Fibroblast of villous mesenchyme (primary cell): ENCODE data around the gene RTL1. TPM values are rescaled to one million over a fixed set of nuclear protein-coding genes. Genes with fewer than 3 reads are reported as not detected.

ENCODE experiments used
- DNase-seq: peaks from one replicate; pipeline ENCODE4 v3.0.0-alpha.2; 2010; ENCODE audit warnings: low read depth
- H3K4me3 ChIP-seq: 2 replicates; pipeline ENCODE4 v1.5.1; 2011; ENCODE audit warnings: low read depth, mild to moderate bottlenecking, low read length
- CTCF ChIP-seq: IDR thresholded peaks from 2 replicates; pipeline ENCODE4 v1.5.1; 2012; ENCODE audit warnings: low read depth, mild to moderate bottlenecking, low read length; ENCODE audit not compliant: insufficient read depth
- total RNA-seq: library from RNA; depleted of rRNA; stranded (reverse); fragments of >200 nt; gene quantifications from 2 replicates; pipeline ENCODE4 v1.2.3, GENCODE V29; 2012

The RTL1 gene
- total RNA-seq, 1 donor: not detected

DNA sequence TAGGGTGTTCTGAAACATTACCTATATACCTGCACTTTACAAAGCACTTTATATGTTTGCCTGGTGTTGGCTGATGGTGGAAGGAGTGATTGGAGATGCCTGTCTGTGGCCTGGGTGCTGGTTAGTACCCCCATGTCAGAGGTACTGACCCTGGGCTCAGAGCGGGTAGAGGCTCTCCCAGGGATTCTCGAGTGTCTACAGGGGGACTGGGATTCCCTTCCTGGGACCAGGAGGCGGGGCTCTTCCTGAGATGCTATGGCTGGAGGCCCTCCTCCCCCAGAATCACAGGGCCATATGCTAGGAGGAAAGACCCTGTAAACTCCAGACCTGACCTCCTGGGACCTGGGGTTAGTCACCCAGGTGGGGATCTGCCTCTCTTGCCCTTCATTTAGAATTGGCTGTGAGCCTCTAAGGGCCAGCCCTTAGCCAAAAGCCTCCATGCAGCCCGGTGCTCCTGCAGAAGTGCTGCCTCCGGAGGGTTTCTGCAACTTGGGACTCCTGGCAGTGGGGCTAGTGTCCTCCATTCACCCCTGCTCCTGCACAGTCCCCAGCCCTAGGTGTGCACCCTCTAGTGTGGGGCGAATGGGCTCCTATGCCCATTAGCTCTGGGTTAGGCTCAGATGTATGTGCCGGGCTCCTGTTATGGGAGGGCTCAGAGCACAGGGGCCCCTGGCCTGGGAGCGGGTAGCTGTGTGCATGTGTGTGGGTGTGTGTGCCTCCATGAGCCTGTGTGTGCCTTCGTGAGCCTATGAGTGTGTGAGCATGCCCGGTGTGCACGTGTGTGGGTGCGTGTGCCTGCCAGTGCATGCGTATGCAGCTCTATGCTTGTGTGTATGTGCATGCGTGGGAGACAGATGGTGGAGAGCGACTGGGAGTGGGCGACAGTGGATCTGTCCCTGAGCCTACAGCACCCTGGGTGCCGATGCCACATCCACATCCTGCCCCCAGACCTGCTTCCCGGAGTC is 36.6 kb downstream of the RTL1 start:
- no peak overlapping the region for H3K4me3 ChIP-seq
- TF ChIP-seq CTCF: no peak
- DNase-seq: no peak

GRCh38 chr14:100865682-100866591 is 37.6 kb downstream of the RTL1 start:
- no peak for DNase-seq
- no peak overlapping the region for H3K4me3 ChIP-seq
- no peak for TF ChIP-seq CTCF

DNA sequence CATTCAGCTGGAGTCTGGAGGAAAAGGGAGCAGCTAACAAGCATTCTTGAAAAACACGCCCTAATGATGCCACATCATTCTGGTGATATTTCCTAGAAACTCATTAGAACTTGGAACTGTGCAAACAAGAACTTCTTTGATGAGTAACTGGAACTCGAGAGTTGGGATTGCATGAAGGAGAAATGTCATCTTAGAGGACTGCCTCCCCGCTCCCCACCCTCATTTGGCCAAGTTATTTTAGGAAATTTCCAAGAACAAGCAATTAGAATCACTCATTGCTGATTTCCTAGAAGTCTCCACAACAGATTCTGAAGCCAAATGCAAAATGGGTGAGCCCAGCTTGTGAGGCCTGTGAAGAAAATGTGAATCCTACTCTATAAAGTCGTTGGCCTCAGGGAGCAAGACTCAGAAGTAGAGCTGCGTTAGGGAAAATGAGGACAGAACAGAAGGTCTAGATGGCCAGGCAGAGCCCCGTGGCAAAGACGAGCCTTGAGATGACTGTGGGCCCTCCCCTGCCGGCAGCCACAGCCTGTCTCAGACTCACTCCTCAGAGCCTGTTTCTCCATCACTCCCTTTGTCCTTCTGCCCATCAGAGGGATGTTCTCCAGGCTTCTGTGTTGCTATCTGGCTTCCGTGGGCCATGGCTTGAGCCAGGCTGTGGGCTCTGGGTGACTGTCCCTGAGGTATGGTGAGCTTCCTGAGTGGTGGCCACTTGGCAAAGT is 38.4 kb downstream of the RTL1 start:
- no peak for DNase-seq
- no peak for TF ChIP-seq CTCF
- H3K4me3 ChIP-seq: no peak overlapping the region

DNA sequence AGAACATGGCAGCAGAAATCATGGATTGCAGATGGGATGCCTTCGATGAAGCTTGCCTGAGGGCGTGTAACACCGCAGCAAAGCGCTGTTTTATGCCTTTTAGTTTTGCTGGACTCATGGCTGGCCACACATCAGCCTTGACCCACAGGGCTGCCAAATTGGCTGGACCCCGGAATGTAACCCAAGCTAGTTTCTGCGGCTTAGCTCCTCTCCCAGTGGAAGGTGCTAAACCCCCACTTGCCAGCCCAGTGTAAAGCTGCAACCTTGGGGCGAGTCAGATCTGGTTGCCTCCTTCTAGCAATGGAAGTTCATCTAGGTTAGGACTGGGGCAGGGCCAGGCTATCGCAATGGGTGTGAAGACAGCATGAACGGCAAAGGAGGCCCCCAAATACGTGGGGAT is 39.3 kb downstream of the RTL1 start:
- no peak overlapping the region for H3K4me3 ChIP-seq
- DNase-seq: no peak
- TF ChIP-seq CTCF: no peak

GRCh38 chr14:100862793-100863192 is 40.7 kb downstream of the RTL1 start:
- DNase-seq: no peak
- no peak overlapping the region for H3K4me3 ChIP-seq
- no peak for TF ChIP-seq CTCF

- H3K4me3 ChIP-seq: no peak overlapping the region
- TF ChIP-seq CTCF: no peak
- DNase-seq: no peak
Observed at GRCh38 chr14:100862277-100862676, 41.2 kb downstream of the RTL1 start.
